Activated naive CD4-positive, alpha-beta T cell treated with anti-CD3 and anti-CD28 coated beads, Interleukin-2, amount 50 U/mL, for 72 hours (primary cell): ENCODE results near the gene GPC6. TPM values are rescaled to one million over a fixed set of nuclear protein-coding genes. Genes with fewer than 3 reads are reported as not detected.
A peak's percentile ranks its signal among the peaks of the same experiment; 100 is the strongest.

Experiments
- ATAC-seq, 2 donors: fragments of 150-1000 bp; cut with Tn5 transposase; 2 replicates each; pipeline ENCODE4 v1.10.0; 2021; ENCODE audit warnings: mild to moderate bottlenecking in 2 of 2, moderate library complexity in 2 of 2
- DNase-seq, 2 donors: peaks; one replicate each; pipeline ENCODE4 v3.0.0; 2021 to 2022; ENCODE audit warnings: low spot score in 2 of 2
- H3K27ac Mint-ChIP-seq, 2 donors: one replicate each; pipeline ENCODE4 v1.8.0; 2022; ENCODE audit warnings: mild to moderate bottlenecking in 2 of 2, mixed read lengths in 2 of 2
- H3K36me3 Mint-ChIP-seq, 2 donors: one replicate each; pipeline ENCODE4 v1.8.0; 2022; ENCODE audit warnings: mixed read lengths in 2 of 2
- H3K9me3 Mint-ChIP-seq, 2 donors: one replicate each; pipeline ENCODE4 v1.8.0; 2022; ENCODE audit warnings: mixed read lengths in 2 of 2
- total RNA-seq, 2 donors: library from RNA; stranded (reverse); gene quantifications; one replicate each; pipeline ENCODE4 v1.2.3, GENCODE V29; 2022

The GPC6 gene
- total RNA-seq, 2 donors from 2014 or later = not detected

DNA sequence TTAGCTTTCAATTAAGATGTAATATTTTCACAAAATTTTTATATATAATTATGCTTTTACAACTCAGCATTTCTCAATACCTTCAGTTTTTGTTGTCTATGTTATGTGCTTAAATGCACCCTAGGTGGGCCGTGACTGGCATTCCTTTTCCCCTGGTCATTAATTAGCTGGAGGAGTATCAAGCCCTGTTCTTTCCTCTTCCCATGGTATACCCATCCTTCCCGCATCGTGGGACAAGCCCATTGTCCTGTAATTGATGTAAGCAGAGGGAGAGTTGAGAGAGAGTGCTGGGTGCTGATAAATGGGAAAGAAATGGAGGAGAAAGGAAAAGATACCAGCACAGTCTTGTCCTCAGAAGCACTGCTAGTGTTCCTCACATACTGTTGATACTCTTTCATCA is 591.7 kb downstream of the GPC6 start:
- ATAC-seq = no peak
- H3K36me3 Mint-ChIP-seq = no peaks in the 10 kb centered on the region

GRCh38 chr13:93819331-93819890 is 592.8 kb downstream of the GPC6 start:
- no peaks in the 10 kb centered on the region for H3K36me3 Mint-ChIP-seq
- no peak overlapping the region for H3K27ac Mint-ChIP-seq
- peaks cover 0 to 4% of the 10 kb centered on the region in 2 donors for H3K9me3 Mint-ChIP-seq
- ATAC-seq (no peak), DNase-seq (no peak)

More for the DNA sequence above, 591.7 kb downstream of the GPC6 start:
- peaks cover 0 to 4% of the 10 kb centered on the region in 2 donors for H3K9me3 Mint-ChIP-seq
- no peak for DNase-seq
- no peak overlapping the region for H3K27ac Mint-ChIP-seq

- ATAC-seq (no peak), DNase-seq (no peak)
- H3K9me3 Mint-ChIP-seq = no peaks in the 10 kb centered on the region
- H3K27ac Mint-ChIP-seq = no peak overlapping the region
- H3K36me3 Mint-ChIP-seq = no peaks in the 10 kb centered on the region
These were observed 597.7 kb downstream of the GPC6 start for GRCh38 chr13:93824286-93824685.

DNA sequence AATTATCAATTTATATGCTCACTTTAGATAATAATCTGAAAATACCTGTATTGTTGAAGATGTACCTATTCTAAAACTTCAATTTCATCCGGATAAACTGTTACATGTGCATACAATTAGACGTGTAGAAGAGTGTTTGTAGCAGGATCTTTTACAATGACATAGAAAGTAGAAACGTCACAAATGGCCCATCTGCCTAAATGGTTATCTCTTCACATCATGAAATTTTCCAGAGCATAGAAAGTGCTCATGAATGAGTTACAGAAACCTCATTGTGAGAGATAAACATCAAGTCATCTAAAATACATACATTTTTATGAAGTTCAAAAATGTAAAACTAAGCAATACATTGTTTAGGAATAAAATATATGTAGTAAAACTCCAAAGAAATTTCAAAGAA is 607.4 kb downstream of the GPC6 start:
- Mint-ChIP-seq H3K9me3 (peaks cover 0 to 4% of the 10 kb centered on the region in 2 donors), H3K27ac (no peak overlapping the region), H3K36me3 (no peaks in the 10 kb centered on the region)
- no peak for DNase-seq
- ATAC-seq = no peak

DNA sequence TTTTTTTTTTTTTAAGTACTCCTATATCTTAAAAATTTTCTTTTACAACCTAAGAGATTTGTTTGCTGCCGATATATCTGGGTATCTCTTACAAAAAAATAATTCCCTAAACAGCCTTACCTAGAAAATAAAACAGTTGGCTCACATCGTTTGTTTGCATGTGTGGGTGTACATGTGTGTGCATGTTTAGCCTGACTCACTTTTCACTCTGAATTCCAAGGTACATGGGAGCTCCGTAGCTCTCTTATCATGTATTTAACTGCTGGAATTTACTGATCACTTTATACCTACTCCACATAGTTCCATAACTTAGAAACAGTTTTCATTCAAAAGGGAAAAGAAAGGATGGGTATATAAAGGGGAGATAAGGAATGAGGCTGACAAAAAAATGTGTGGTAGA is 616.5 kb downstream of the GPC6 start:
- Mint-ChIP-seq H3K9me3 (no peaks in the 10 kb centered on the region), H3K36me3 (no peaks in the 10 kb centered on the region), H3K27ac (no peak overlapping the region)
- DNase-seq = no peak
- no peak for ATAC-seq

- H3K27ac Mint-ChIP-seq = no peak overlapping the region
- no peak for DNase-seq
- no peaks in the 10 kb centered on the region for H3K9me3 Mint-ChIP-seq
- peak; percentile 33 to 75 for ATAC-seq
- H3K36me3 Mint-ChIP-seq = no peaks in the 10 kb centered on the region
These were observed 620.6 kb downstream of the GPC6 start for GRCh38 chr13:93847162-93847561.

- DNase-seq (no peak), ATAC-seq (peak in 1 of 2 donors; percentile 22)
- Mint-ChIP-seq H3K27ac (no peak overlapping the region), H3K36me3 (no peaks in the 10 kb centered on the region), H3K9me3 (no peaks in the 10 kb centered on the region)
These were observed 621.6 kb downstream of the GPC6 start for GRCh38 chr13:93848247-93848646.

DNA sequence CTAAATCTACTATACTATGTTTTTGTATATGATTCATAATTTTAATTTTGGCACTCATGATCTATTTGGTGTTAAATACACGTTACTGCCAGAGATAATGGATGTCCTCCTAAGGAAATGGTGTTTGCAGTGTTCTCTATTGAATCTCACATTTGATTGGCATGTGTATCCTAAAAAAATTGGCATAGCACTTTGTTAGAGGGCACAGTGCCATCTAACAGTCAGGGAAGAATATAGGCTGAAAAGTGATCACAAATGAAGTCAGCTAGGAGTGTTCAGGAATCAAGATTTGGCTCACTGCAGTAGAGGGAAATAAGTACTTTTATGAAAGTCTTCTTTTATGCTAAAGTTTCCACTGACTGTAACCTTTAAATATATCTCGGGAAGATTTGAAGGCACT is 624.6 kb downstream of the GPC6 start:
- Mint-ChIP-seq H3K36me3 (no peaks in the 10 kb centered on the region), H3K9me3 (no peaks in the 10 kb centered on the region), H3K27ac (no peak overlapping the region)
- ATAC-seq = no peak
- no peak for DNase-seq

- DNase-seq (no peak), ATAC-seq (no peak)
- Mint-ChIP-seq H3K9me3 (peaks cover 0 to 4% of the 10 kb centered on the region in 2 donors), H3K27ac (no peak overlapping the region), H3K36me3 (no peaks in the 10 kb centered on the region)
These were observed 627.3 kb downstream of the GPC6 start for GRCh38 chr13:93853912-93854311.

GRCh38 chr13:93857126-93857525 is 630.5 kb downstream of the GPC6 start:
- Mint-ChIP-seq H3K9me3 (peaks cover 0 to 4% of the 10 kb centered on the region in 2 donors), H3K27ac (no peak overlapping the region), H3K36me3 (no peaks in the 10 kb centered on the region)
- DNase-seq (no peak), ATAC-seq (no peak)

DNA sequence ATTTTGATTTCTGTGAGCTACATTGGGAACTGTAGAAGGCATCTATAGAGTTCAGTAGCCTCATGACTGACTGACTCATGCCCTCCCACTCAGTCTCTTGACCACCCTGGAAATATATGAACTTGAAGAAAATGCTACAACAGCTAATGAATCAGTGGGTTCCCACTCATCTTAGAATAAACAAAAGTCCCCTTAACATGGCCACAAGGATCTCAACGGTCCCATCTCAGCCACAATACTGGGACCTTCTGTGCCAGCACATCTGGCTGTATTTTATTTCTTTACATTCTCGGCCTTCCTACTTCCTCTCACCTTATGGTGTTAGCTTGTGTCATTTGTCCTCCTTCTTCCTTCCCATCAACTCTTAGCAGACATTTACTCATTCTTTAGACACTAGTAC is 633.1 kb downstream of the GPC6 start:
- ATAC-seq = no peak
- H3K27ac Mint-ChIP-seq = no peak overlapping the region
- H3K9me3 Mint-ChIP-seq = peaks cover 0 to 4% of the 10 kb centered on the region in 2 donors
- H3K36me3 Mint-ChIP-seq = no peaks in the 10 kb centered on the region
- DNase-seq = no peak

- ATAC-seq (no peak), DNase-seq (no peak)
- H3K27ac Mint-ChIP-seq = no peak overlapping the region
- peaks cover 0 to 4% of the 10 kb centered on the region in 2 donors for H3K9me3 Mint-ChIP-seq
- H3K36me3 Mint-ChIP-seq = no peaks in the 10 kb centered on the region
These were observed 635.2 kb downstream of the GPC6 start for GRCh38 chr13:93861818-93862217.

DNA sequence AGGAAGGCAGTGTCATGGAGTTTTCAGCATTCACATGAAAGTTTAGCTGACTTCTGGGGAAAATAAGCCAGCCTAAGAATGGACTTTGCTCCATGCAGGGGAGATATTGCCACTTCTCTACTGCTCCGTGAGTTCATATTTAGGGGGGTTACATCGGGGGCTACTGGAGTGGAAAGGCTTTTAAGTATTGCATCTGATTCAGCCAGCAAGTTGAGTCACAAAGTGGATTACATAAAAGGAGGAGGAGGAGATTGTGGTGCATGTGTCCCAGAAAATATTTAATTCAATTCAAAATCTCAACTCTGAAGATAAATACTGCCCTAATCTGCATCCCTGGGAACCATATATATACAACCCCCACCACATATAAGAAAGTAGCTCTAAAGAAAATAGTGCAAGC is 635.7 kb downstream of the GPC6 start:
- H3K36me3 Mint-ChIP-seq = no peaks in the 10 kb centered on the region
- peaks cover 0 to 4% of the 10 kb centered on the region in 2 donors for H3K9me3 Mint-ChIP-seq
- no peak for ATAC-seq
- no peak overlapping the region for H3K27ac Mint-ChIP-seq
- no peak for DNase-seq

DNA sequence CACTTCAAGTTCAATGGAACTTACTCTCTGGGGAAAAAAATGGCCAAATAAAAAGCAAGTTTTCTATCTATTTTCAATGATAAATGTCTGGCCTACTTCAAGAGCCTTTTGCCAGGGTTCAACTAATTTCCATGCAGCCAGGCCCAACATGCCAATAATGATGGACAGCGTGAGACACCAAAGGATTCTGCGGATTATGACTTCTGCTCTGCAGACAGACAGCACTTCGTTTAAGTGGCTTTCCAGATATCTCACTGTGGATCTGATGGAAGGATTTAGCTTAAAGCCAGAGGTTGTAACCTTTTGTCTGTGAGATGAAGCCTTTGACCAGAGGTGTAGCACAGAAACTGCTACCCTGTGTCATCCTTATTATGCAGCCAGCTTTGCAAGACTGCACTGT is 638.6 kb downstream of the GPC6 start:
- Mint-ChIP-seq H3K36me3 (no peaks in the 10 kb centered on the region), H3K27ac (no peak overlapping the region), H3K9me3 (no peaks in the 10 kb centered on the region)
- DNase-seq (no peak), ATAC-seq (no peak)

DNA sequence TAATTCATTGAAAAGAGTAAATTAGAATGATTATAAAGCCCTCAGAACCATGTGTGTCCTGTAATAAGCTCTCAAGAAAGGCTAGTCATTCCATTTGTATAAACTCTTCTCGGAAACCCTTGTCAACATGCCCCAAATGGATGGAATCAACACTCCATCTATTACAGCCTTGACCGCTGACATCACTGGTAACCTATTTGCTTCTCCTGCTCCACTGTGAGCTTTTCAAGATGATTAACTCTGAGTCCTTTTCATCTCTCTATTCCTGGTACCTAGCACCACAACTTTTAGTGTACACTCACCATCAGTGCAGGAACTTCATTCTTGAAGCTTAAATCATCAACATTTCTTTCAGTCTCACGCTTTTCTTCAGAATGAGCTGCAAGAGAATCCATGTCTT is 640.9 kb downstream of the GPC6 start:
- ATAC-seq = no peak
- no peak for DNase-seq
- Mint-ChIP-seq H3K9me3 (no peaks in the 10 kb centered on the region), H3K27ac (no peak overlapping the region), H3K36me3 (no peaks in the 10 kb centered on the region)

- peaks cover under 1% of the 10 kb centered on the region in 2 donors for H3K9me3 Mint-ChIP-seq
- no peak overlapping the region for H3K27ac Mint-ChIP-seq
- no peaks in the 10 kb centered on the region for H3K36me3 Mint-ChIP-seq
- ATAC-seq (no peak), DNase-seq (no peak)
These were observed 645.8 kb downstream of the GPC6 start for GRCh38 chr13:93872376-93872775.

DNA sequence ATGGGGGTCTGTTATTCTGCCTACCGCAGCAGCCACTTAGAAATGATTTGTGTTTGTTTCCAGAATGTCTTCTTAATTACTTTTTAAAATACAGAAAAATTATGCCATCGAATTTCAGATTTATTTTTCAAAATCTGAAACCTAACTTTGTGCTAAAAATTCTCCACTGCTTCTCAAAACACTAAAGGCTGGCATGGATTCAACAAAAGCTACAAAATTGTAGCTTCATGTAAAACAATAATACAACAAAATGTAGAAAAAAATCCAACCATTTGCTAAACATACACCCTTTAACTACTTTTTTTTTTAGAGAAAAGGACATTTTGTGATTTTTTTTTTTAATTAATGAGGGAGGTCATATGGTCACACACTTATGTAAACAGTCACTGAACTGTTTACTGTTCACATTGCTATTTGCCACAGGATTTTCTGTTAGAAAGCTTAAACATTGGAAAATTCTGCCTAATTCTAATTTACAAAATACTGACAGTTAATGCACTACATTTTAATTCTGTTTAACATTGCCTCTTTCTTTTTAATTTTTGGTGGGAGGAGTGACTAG is 646.3 kb downstream of the GPC6 start:
- H3K36me3 Mint-ChIP-seq = peaks cover 0 to 3% of the 10 kb centered on the region in 2 donors
- ATAC-seq (no peak), DNase-seq (no peak)
- peaks cover 5% of the 10 kb centered on the region in 2 donors for H3K9me3 Mint-ChIP-seq
- no peak overlapping the region for H3K27ac Mint-ChIP-seq

DNA sequence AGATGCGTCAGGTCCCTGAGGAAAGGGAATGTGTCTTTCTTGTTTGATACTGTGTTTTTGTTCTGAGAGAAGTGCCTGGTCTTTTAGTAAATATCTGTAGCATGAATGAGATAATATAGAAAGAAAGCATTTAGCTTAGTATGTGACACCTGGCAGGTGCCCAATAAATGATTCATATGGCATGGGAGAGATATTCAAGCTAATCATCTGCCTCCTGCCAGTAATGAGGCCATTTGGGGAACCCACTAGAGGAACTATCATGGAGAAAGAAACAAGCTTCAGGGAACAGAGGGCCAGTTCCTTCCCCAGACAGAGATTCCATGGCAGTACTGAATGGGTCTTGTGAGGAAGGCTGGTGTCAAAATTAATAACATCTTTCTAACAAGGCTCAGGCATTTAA is 648.9 kb downstream of the GPC6 start:
- Mint-ChIP-seq H3K9me3 (peaks cover 9 to 12% of the 10 kb centered on the region in 2 donors), H3K36me3 (peaks cover 0 to 9% of the 10 kb centered on the region in 2 donors), H3K27ac (no peak overlapping the region)
- DNase-seq = no peak
- no peak for ATAC-seq
